ENCODE measurements around the gene ANAPC1.
"Not testable (repeated sequence)": the region's sequence is repeated elsewhere in the genome, so short reads cannot be mapped to it uniquely, and the experiment has no call there.

Gene ANAPC1

GRCh38 chr2:111910609-111911277, 26.8 kb upstream of the ANAPC1 start:
- Histone ChIP-seq H3K9me2 (ENCODE audit: low read depth, low read length) (no peaks in the 10 kb centered on the region), H3K9ac (ENCODE audit: low read length) (no peak overlapping the region), H3K79me2 (ENCODE audit: insufficient read depth, low read length) (no peaks in the 10 kb centered on the region), H3F3A (ENCODE audit: insufficient read depth, low read length) (no peaks in the 10 kb centered on the region), H3K4me1 (ENCODE audit: insufficient read depth, low read length, severe bottlenecking) (peaks cover 10% of the 10 kb centered on the region), H3K36me3 (ENCODE audit: insufficient read depth, low read length) (no peaks in the 10 kb centered on the region), H2AFZ (ENCODE audit: low read length) (no peak overlapping the region), H3K27me3 (ENCODE audit: insufficient read depth, low read length) (no peaks in the 10 kb centered on the region), H3K27ac (ENCODE audit: low read depth, low read length, poor library complexity, severe bottlenecking) (no peak overlapping the region), H3K4me3 (ENCODE audit: low read depth, low read length, poor library complexity, severe bottlenecking) (no peak overlapping the region), H3K9me3 (ENCODE audit: low read length) (no peaks in the 10 kb centered on the region), H4K20me1 (ENCODE audit: insufficient read depth, low read length) (no peaks in the 10 kb centered on the region), H3K4me2 (ENCODE audit: low read length) (no peak overlapping the region)
- TF ChIP-seq CTCF (IDR thresholded peaks at IDR 0.05; ENCODE audit: low read length) (no peak), EZH2 (IDR thresholded peaks at IDR 0.05; ENCODE audit: borderline replicate concordance, low read length) (no peak)

GRCh38 chr2:111909997-111910396, 26.0 kb upstream of the ANAPC1 start:
- H4K20me1 ChIP-seq (ENCODE audit: insufficient read depth, low read length); H3K79me2 ChIP-seq (ENCODE audit: insufficient read depth, low read length); H3K9me3 ChIP-seq (ENCODE audit: low read length); H2AFZ ChIP-seq (ENCODE audit: low read length); H3K27ac ChIP-seq (ENCODE audit: low read depth, low read length, poor library complexity, severe bottlenecking); H3K9ac ChIP-seq (ENCODE audit: low read length); H3K4me2 ChIP-seq (ENCODE audit: low read length); H3K27me3 ChIP-seq (ENCODE audit: insufficient read depth, low read length); H3K36me3 ChIP-seq (ENCODE audit: insufficient read depth, low read length); H3K4me3 ChIP-seq (ENCODE audit: low read depth, low read length, poor library complexity, severe bottlenecking); H3F3A ChIP-seq (ENCODE audit: insufficient read depth, low read length); H3K9me2 ChIP-seq (ENCODE audit: low read depth, low read length): not testable (repeated sequence)
- H3K4me1 ChIP-seq (ENCODE audit: insufficient read depth, low read length, severe bottlenecking), result peaks cover 10% of the 10 kb centered on the region

GRCh38 chr2:111909079-111909478, 25.1 kb upstream of the ANAPC1 start:
- Histone ChIP-seq H3K27ac (ENCODE audit: low read depth, low read length, poor library complexity, severe bottlenecking) (no peak overlapping the region), H3K36me3 (ENCODE audit: insufficient read depth, low read length) (no peaks in the 10 kb centered on the region), H3K4me3 (ENCODE audit: low read depth, low read length, poor library complexity, severe bottlenecking) (no peak overlapping the region), H3K9ac (ENCODE audit: low read length) (no peak overlapping the region), H4K20me1 (ENCODE audit: insufficient read depth, low read length) (no peaks in the 10 kb centered on the region), H3K4me2 (ENCODE audit: low read length) (no peak overlapping the region), H2AFZ (ENCODE audit: low read length) (no peak overlapping the region), H3K9me3 (ENCODE audit: low read length) (no peaks in the 10 kb centered on the region), H3K79me2 (ENCODE audit: insufficient read depth, low read length) (no peaks in the 10 kb centered on the region), H3K4me1 (ENCODE audit: insufficient read depth, low read length, severe bottlenecking) (peaks cover 10% of the 10 kb centered on the region), H3K9me2 (ENCODE audit: low read depth, low read length) (no peaks in the 10 kb centered on the region), H3F3A (ENCODE audit: insufficient read depth, low read length) (no peaks in the 10 kb centered on the region), H3K27me3 (ENCODE audit: insufficient read depth, low read length) (no peaks in the 10 kb centered on the region)
- TF ChIP-seq EZH2 (IDR thresholded peaks at IDR 0.05; ENCODE audit: borderline replicate concordance, low read length), result no peak
- TF ChIP-seq CTCF (IDR thresholded peaks at IDR 0.05; ENCODE audit: low read length), result no peak

GRCh38 chr2:111908578-111908977, 24.6 kb upstream of the ANAPC1 start:
- Histone ChIP-seq H3K27me3 (ENCODE audit: insufficient read depth, low read length) (no peaks in the 10 kb centered on the region), H4K20me1 (ENCODE audit: insufficient read depth, low read length) (no peaks in the 10 kb centered on the region), H3K79me2 (ENCODE audit: insufficient read depth, low read length) (no peaks in the 10 kb centered on the region), H3K9ac (ENCODE audit: low read length) (no peak overlapping the region), H3K9me3 (ENCODE audit: low read length) (no peaks in the 10 kb centered on the region), H3K4me2 (ENCODE audit: low read length) (no peak overlapping the region), H3K27ac (ENCODE audit: low read depth, low read length, poor library complexity, severe bottlenecking) (no peak overlapping the region), H3F3A (ENCODE audit: insufficient read depth, low read length) (no peaks in the 10 kb centered on the region), H2AFZ (ENCODE audit: low read length) (no peak overlapping the region), H3K4me3 (ENCODE audit: low read depth, low read length, poor library complexity, severe bottlenecking) (no peak overlapping the region), H3K36me3 (ENCODE audit: insufficient read depth, low read length) (no peaks in the 10 kb centered on the region), H3K4me1 (ENCODE audit: insufficient read depth, low read length, severe bottlenecking) (peaks cover 10% of the 10 kb centered on the region), H3K9me2 (ENCODE audit: low read depth, low read length) (no peaks in the 10 kb centered on the region)
- TF ChIP-seq CTCF (IDR thresholded peaks at IDR 0.05; ENCODE audit: low read length) (no peak), EZH2 (IDR thresholded peaks at IDR 0.05; ENCODE audit: borderline replicate concordance, low read length) (no peak)
